ENCODE results near the gene SCNM1. TPM values are rescaled to one million over a fixed set of nuclear protein-coding genes. Genes with fewer than 3 reads are reported as not detected.

The SCNM1 gene
- polyA plus RNA-seq, 3 donors = 74.9 to 110 (median 103) TPM

DNA sequence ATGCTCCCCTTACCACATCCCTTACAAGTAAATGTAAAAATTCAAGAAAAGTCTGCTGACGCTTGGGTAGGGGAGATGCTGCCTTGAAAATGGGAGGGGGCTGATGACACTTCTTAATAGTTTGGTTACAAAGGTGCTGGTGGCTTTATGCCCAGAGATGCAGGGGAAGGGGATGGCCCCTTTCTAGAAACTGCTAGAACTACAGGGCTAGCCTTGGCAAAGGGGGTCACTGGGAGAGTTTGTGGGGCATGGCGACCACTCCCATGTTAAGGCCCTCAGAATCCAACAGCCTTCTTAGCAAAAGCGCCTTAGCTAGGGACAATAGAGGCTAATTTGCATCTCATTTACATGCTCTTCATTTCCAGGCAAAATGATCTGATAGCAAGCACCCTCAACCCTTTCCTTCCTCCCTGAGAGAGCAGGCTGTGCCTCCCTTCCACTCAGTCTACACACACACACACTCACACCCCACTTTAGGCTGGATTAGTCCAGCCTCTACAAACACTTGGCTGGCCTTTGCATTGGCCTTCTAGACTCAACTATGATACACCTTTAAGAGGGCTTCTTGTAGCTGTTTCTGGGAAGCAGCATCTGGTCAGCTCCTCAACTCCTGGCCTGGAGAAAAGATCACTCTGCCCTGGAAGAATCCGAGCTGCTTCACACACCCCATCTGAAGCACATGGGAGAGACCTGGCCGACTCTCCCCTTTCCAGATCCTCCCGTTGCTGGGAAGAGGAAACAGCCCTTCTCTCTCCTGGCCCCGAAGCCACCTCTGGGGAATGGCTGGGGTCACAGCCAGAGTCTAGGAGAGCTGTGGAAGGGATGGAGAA, 21.3 kb upstream of the SCNM1 start:
- Mint-ChIP-seq H3K4me3 (peak overlapping the region; percentile 93 to 100), H3K9me3 (peaks cover 0 to 3% (median 0%) of the 10 kb centered on the region in 7 donors), H3K4me1 (peaks cover 24% of the 10 kb centered on the region), H3K27me3 (ENCODE audit: low read depth in 3 of 3) (peaks cover 26 to 44% (median 34%) of the 10 kb centered on the region in 3 donors), H3K27ac (peak overlapping the region in 1 of 7 donors; percentile 9), H3K36me3 (peaks cover 0 to 4% of the 10 kb centered on the region in 2 donors)
- Histone ChIP-seq H3K36me3 (replicated peaks in 1 of 2; ENCODE audit: control insufficient read depth in 1 of 2, insufficient read depth in 2 of 2, low read length in 2 of 2) (no peaks in the 10 kb centered on the region), H3K79me2 (ENCODE audit: insufficient read depth, low read length) (no peaks in the 10 kb centered on the region), H3K27me3 (ENCODE audit: control insufficient read depth in 2 of 2, insufficient read depth in 2 of 2, low read length in 2 of 2) (peaks cover 2 to 19% of the 10 kb centered on the region in 2 donors), H3K9me3 (replicated peaks in 1 of 2; ENCODE audit: control insufficient read depth in 1 of 2, insufficient read depth in 1 of 2, low read length in 2 of 2) (no peaks in the 10 kb centered on the region), H3K4me1 (ENCODE audit: control insufficient read depth in 1 of 2, insufficient read depth in 2 of 2, low read length in 2 of 2) (peaks cover 13 to 23% of the 10 kb centered on the region in 2 donors), H2AFZ (ENCODE audit: insufficient read depth, low read depth, low read length, poor library complexity, severe bottlenecking) (no peak overlapping the region), H4K20me1 (ENCODE audit: insufficient read depth, low read length) (no peaks in the 10 kb centered on the region), H3K4me3 (replicated peaks in 1 of 3; ENCODE audit: low read depth in 2 of 3, low read length in 3 of 3) (no peak overlapping the region), H3K4me2 (replicated peaks; ENCODE audit: extremely low read depth, low read length, poor library complexity, severe bottlenecking) (no peak overlapping the region), H3K9ac (ENCODE audit: insufficient read depth, low read length, poor library complexity, severe bottlenecking) (no peak overlapping the region), H3K27ac (ENCODE audit: low read depth in 1 of 2, low read length in 2 of 2) (no peak overlapping the region)
- intact Hi-C loops (cut with micrococcal nuclease) = no loop called here
- TF ChIP-seq, protein P1, sequence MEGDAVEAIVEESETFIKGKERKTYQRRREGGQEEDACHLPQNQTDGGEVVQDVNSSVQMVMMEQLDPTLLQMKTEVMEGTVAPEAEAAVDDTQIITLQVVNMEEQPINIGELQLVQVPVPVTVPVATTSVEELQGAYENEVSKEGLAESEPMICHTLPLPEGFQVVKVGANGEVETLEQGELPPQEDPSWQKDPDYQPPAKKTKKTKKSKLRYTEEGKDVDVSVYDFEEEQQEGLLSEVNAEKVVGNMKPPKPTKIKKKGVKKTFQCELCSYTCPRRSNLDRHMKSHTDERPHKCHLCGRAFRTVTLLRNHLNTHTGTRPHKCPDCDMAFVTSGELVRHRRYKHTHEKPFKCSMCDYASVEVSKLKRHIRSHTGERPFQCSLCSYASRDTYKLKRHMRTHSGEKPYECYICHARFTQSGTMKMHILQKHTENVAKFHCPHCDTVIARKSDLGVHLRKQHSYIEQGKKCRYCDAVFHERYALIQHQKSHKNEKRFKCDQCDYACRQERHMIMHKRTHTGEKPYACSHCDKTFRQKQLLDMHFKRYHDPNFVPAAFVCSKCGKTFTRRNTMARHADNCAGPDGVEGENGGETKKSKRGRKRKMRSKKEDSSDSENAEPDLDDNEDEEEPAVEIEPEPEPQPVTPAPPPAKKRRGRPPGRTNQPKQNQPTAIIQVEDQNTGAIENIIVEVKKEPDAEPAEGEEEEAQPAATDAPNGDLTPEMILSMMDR (IDR thresholded peaks at IDR 0.05) = no peak
- 89% methylated on average over 5 of the region's 7 CpGs for WGBS (ENCODE audit: insufficient coverage)
- DNase-seq = no peak

DNA sequence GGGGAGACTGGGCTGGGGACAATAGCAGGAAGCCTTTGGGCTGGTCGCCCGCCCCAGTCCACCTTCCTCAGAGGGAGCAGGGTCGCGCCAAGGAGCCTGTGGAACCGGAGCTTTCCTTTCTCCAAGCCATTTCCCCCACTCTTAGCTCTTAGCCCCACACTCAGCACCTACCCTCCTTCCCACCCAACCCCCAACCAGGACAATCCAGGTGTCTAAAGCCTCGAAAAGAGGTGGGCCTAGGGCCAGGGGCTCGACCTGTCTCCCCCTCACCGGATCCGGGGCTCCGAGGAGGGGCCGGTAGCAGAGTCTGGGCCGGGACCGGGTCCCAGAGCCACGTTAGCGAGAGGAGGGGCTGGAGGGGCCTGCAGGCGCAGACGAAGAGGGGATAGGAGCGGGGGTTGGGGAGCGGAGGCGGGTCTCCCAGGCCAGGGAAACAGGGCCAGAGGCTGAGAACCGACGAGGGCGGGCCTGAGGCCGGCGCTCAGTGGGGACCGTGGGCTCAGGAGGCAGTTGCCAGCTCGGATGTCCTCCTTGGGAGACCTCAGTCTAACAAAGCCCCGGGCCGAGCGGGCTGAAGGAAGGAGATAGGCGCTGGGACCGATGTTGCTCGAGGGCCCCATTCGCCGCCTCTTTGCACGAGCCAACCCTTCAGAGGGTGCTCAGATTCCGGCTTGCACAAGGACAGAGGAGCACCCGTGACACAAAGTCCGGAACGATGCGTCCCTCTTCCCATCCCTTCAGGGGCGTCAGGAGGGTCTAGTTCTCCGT, 20.5 kb upstream of the SCNM1 start:
- Histone ChIP-seq H3K9me3 (replicated peaks in 1 of 2; ENCODE audit: control insufficient read depth in 1 of 2, insufficient read depth in 1 of 2, low read length in 2 of 2) (no peaks in the 10 kb centered on the region), H3K27me3 (ENCODE audit: control insufficient read depth in 2 of 2, insufficient read depth in 2 of 2, low read length in 2 of 2) (peaks cover 2 to 19% of the 10 kb centered on the region in 2 donors), H3K36me3 (replicated peaks in 1 of 2; ENCODE audit: control insufficient read depth in 1 of 2, insufficient read depth in 2 of 2, low read length in 2 of 2) (no peaks in the 10 kb centered on the region), H3K4me2 (replicated peaks; ENCODE audit: extremely low read depth, low read length, poor library complexity, severe bottlenecking) (peak overlapping the region; percentile 100), H4K20me1 (ENCODE audit: insufficient read depth, low read length) (no peaks in the 10 kb centered on the region), H3K4me3 (replicated peaks in 1 of 3; ENCODE audit: low read depth in 2 of 3, low read length in 3 of 3) (peak overlapping the region; percentile 59 to 93 (median 64)), H3K9ac (ENCODE audit: insufficient read depth, low read length, poor library complexity, severe bottlenecking) (peak overlapping the region; percentile 69), H2AFZ (ENCODE audit: insufficient read depth, low read depth, low read length, poor library complexity, severe bottlenecking) (peak overlapping the region; percentile 99), H3K79me2 (ENCODE audit: insufficient read depth, low read length) (no peaks in the 10 kb centered on the region), H3K4me1 (ENCODE audit: control insufficient read depth in 1 of 2, insufficient read depth in 2 of 2, low read length in 2 of 2) (peaks cover 13 to 23% of the 10 kb centered on the region in 2 donors), H3K27ac (ENCODE audit: low read depth in 1 of 2, low read length in 2 of 2) (no peak overlapping the region)
- Mint-ChIP-seq H3K27me3 (ENCODE audit: low read depth in 3 of 3) (peaks cover 30 to 43% (median 34%) of the 10 kb centered on the region in 3 donors), H3K36me3 (peaks cover 0 to 4% of the 10 kb centered on the region in 2 donors), H3K4me3 (peak overlapping the region; percentile 93 to 100), H3K27ac (peak overlapping the region in 1 of 7 donors; percentile 75), H3K9me3 (peaks cover 0 to 3% (median 0%) of the 10 kb centered on the region in 7 donors), H3K4me1 (peaks cover 24% of the 10 kb centered on the region)
- intact Hi-C loops (cut with micrococcal nuclease) = no loop called here
- DNase-seq = no peak
- 20% methylated on average over 39 of the region's 43 CpGs for WGBS (ENCODE audit: insufficient coverage)
- TF ChIP-seq, protein P1 (IDR thresholded peaks at IDR 0.05) = no peak
